Neuron (in vitro differentiated cells): Measurements from ENCODE around the gene PSMD12.
"Not testable (repeated sequence)": the region's sequence is repeated elsewhere in the genome, so short reads cannot be mapped to it uniquely, and the experiment has no call there.

Experiments
- H2AFZ ChIP-seq: one replicate; pipeline ENCODE4 v1.6.1; 2013; ENCODE audit warnings: low read depth, mild to moderate bottlenecking, inconsistent platforms, low read length, moderate library complexity
- H3K27me3 ChIP-seq: one replicate; pipeline ENCODE4 v1.6.1; 2013; ENCODE audit warnings: low read length; ENCODE audit not compliant: insufficient read depth
- H3K36me3 ChIP-seq: one replicate; pipeline ENCODE4 v1.6.1; 2013; ENCODE audit warnings: low read length; ENCODE audit not compliant: insufficient read depth
- H3K4me1 ChIP-seq: one replicate; pipeline ENCODE4 v1.6.1; 2013; ENCODE audit warnings: low read length; ENCODE audit not compliant: insufficient read depth
- H3K4me3 ChIP-seq: 2 replicates; pipeline ENCODE4 v1.5.1; 2013; ENCODE audit warnings: mild to moderate bottlenecking, low read length, moderate library complexity
- H3K9me3 ChIP-seq: one replicate; pipeline ENCODE4 v1.6.1; 2013; ENCODE audit warnings: low read length

Gene PSMD12

GRCh38 chr17:67366193-67367157 is at the start of gene PSMD12:
PSMD12 (minus strand) TSS chr17:67366577; CDS start chr17:67366519, 58 bp downstream.
- Histone ChIP-seq H3K27me3 (no peaks in the 10 kb centered on the region), H3K9me3 (no peaks in the 10 kb centered on the region), H3K36me3 (peaks cover 5% of the 10 kb centered on the region), H3K4me3 (peak within 1 kb of the TSS; percentile 89), H2AFZ (peak within 1 kb of the TSS; percentile 94), H3K4me1 (peaks cover 23% of the 10 kb centered on the region)

- Histone ChIP-seq H3K36me3 (no peaks in the 10 kb centered on the region), H3K27me3 (no peaks in the 10 kb centered on the region)
Observed at GRCh38 chr17:67415291-67415690, 48.9 kb upstream of the PSMD12 start.

GRCh38 chr17:67414559-67414958 is 48.2 kb upstream of the PSMD12 start:
- H3K36me3 ChIP-seq, result no peaks in the 10 kb centered on the region
- H3K9me3 ChIP-seq, result no peaks in the 10 kb centered on the region
- no peaks in the 10 kb centered on the region for H3K4me1 ChIP-seq
- no peak overlapping the region for H3K4me3 ChIP-seq
- no peaks in the 10 kb centered on the region for H3K27me3 ChIP-seq
- no peak overlapping the region for H2AFZ ChIP-seq

More at GRCh38 chr17:67415291-67415690, 48.9 kb upstream of the PSMD12 start:
- no peaks in the 10 kb centered on the region for H3K9me3 ChIP-seq
- H3K4me3 ChIP-seq, result no peak overlapping the region
- H3K4me1 ChIP-seq, result no peaks in the 10 kb centered on the region
- H2AFZ ChIP-seq, result no peak overlapping the region

- Histone ChIP-seq H3K4me3 (no peak overlapping the region), H2AFZ (no peak overlapping the region), H3K4me1 (no peaks in the 10 kb centered on the region), H3K36me3 (no peaks in the 10 kb centered on the region), H3K9me3 (no peaks in the 10 kb centered on the region), H3K27me3 (no peaks in the 10 kb centered on the region)
Observed at GRCh38 chr17:67414130-67414529, 47.8 kb upstream of the PSMD12 start.

GRCh38 chr17:67413388-67413787 is 47.0 kb upstream of the PSMD12 start:
- Histone ChIP-seq H3K4me1 (no peaks in the 10 kb centered on the region), H3K4me3 (no peak overlapping the region), H3K9me3 (no peaks in the 10 kb centered on the region), H3K27me3 (no peaks in the 10 kb centered on the region), H2AFZ (no peak overlapping the region), H3K36me3 (no peaks in the 10 kb centered on the region)

- no peak overlapping the region for H2AFZ ChIP-seq
- H3K36me3 ChIP-seq, result no peaks in the 10 kb centered on the region
- H3K27me3 ChIP-seq, result no peaks in the 10 kb centered on the region
- H3K4me3 ChIP-seq, result no peak overlapping the region
- no peaks in the 10 kb centered on the region for H3K9me3 ChIP-seq
- H3K4me1 ChIP-seq, result no peaks in the 10 kb centered on the region
Observed at GRCh38 chr17:67412941-67413340, 46.6 kb upstream of the PSMD12 start.

- Histone ChIP-seq H2AFZ (no peak overlapping the region), H3K4me3 (no peak overlapping the region), H3K4me1 (no peaks in the 10 kb centered on the region), H3K27me3 (no peaks in the 10 kb centered on the region), H3K9me3 (no peaks in the 10 kb centered on the region), H3K36me3 (no peaks in the 10 kb centered on the region)
Observed at GRCh38 chr17:67412032-67412431, 45.7 kb upstream of the PSMD12 start.

GRCh38 chr17:67411397-67411796 is 45.0 kb upstream of the PSMD12 start:
- no peaks in the 10 kb centered on the region for H3K9me3 ChIP-seq
- no peak overlapping the region for H3K4me3 ChIP-seq
- H2AFZ ChIP-seq, result no peak overlapping the region
- no peaks in the 10 kb centered on the region for H3K27me3 ChIP-seq
- H3K36me3 ChIP-seq, result no peaks in the 10 kb centered on the region
- H3K4me1 ChIP-seq, result no peaks in the 10 kb centered on the region

- H3K27me3 ChIP-seq, H3K4me1 ChIP-seq, H3K36me3 ChIP-seq, H2AFZ ChIP-seq, H3K9me3 ChIP-seq, H3K4me3 ChIP-seq: not testable (repeated sequence)
Observed at GRCh38 chr17:67408455-67408830, 42.1 kb upstream of the PSMD12 start.

GRCh38 chr17:67403483-67403882 is 37.1 kb upstream of the PSMD12 start:
- Histone ChIP-seq H2AFZ (no peak overlapping the region), H3K4me1 (no peaks in the 10 kb centered on the region), H3K36me3 (no peaks in the 10 kb centered on the region), H3K27me3 (no peaks in the 10 kb centered on the region), H3K4me3 (no peak overlapping the region), H3K9me3 (no peaks in the 10 kb centered on the region)

GRCh38 chr17:67403065-67403464 is 36.7 kb upstream of the PSMD12 start:
- Histone ChIP-seq H3K9me3 (no peaks in the 10 kb centered on the region), H3K36me3 (no peaks in the 10 kb centered on the region), H2AFZ (no peak overlapping the region), H3K4me3 (no peak overlapping the region), H3K4me1 (no peaks in the 10 kb centered on the region), H3K27me3 (no peaks in the 10 kb centered on the region)

GRCh38 chr17:67401598-67402504 is 35.5 kb upstream of the PSMD12 start:
- Histone ChIP-seq H3K9me3 (peaks cover 3% of the 10 kb centered on the region), H2AFZ (no peak overlapping the region), H3K4me3 (no peak overlapping the region), H3K36me3 (no peaks in the 10 kb centered on the region), H3K27me3 (no peaks in the 10 kb centered on the region), H3K4me1 (no peaks in the 10 kb centered on the region)

GRCh38 chr17:67401106-67401505 is 34.7 kb upstream of the PSMD12 start:
- no peaks in the 10 kb centered on the region for H3K36me3 ChIP-seq
- H3K27me3 ChIP-seq, result no peaks in the 10 kb centered on the region
- H3K4me1 ChIP-seq, result no peaks in the 10 kb centered on the region
- H2AFZ ChIP-seq, result no peak overlapping the region
- H3K9me3 ChIP-seq, result peaks cover 3% of the 10 kb centered on the region
- H3K4me3 ChIP-seq, result no peak overlapping the region
